NCI-H1436 treated with DMSO at 0.1 percent for 48 hours (cell line): Measurements from ENCODE around the gene FGD6.
"Not testable (repeated sequence)": the region's sequence is repeated elsewhere in the genome, so short reads cannot be mapped to it uniquely, and the experiment has no call there.

Experiments
- DNase-seq: peaks from one replicate; lab custom pipeline; 2025; lab: John Stamatoyannopoulos, UW

FGD6 gene

DNA sequence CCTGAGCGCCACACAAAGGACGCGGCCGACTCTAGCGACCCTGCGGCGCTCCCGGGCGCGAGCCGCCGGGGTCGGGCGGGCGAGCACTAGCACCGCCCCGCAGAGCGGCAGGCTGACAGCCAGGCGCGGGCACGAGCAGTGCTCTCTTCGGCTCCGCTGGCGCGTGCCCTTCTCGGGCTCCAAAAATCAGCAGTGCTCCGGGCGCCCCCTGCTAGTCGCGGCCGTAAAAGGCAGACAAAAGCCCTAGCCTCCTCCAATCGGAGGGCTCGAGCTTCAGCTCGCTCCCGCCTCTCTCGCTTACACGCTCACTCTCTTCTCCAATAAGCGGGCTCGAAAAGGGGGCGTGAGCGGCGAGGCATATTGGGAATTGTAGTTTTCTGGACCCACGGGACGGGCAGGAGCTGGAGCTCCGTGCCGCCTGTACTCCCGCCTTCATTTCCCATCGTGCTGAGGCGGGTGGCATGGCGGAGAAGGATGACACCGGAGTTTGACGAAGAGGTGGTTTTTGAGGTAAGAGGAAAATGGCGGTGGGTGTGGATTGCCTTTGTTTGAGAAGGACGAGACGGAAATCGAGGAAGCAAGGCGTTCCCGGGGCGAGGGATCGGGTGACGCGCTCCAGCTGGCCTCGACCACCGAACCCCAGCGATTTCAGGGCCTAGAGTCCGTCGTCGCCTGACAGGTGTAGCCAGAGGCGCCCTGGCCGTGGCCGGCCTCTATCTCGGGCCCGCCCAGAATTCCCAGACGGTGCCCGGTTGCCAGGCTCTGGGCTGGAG lies at the start of gene FGD6, which contains the start of gene VEZT:
TSS of gene FGD6 (minus strand) at position 91 of the 773 bp plus-strand sequence. CDS start 227 bp downstream, outside the sequence.
TSS of gene VEZT (plus strand) at position 431 of the 773 bp plus-strand sequence. CDS start at position 475, 44 bp downstream.
- DNase-seq = peak; percentile 97

- no peak for DNase-seq
Measured at GRCh38 chr12:95266254-95266653, 49.0 kb upstream of the FGD6 start.

- DNase-seq = no peak
Measured at GRCh38 chr12:95265765-95266164, 48.5 kb upstream of the FGD6 start.

DNA sequence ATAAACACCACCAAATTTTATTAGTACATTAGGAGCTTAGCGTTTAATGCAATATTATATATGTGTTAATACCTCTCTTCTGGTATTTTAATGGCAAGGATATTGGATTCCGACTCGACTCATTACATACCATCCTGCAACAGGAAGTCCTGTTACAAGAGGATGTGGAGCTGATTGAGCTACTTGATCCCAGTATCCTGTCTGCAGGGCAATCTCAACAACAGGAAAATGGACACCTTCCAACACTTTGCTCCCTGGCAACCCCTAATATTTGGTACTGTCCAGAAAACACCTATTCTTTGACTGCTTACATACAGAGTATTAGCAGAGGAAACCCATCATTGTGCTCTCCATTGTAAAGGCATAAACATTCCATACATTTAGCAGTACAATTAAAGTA lies 45.5 kb upstream of the FGD6 start:
- no peak for DNase-seq

GRCh38 chr12:95261109-95261508 lies 43.8 kb upstream of the FGD6 start:
- no peak for DNase-seq

DNA sequence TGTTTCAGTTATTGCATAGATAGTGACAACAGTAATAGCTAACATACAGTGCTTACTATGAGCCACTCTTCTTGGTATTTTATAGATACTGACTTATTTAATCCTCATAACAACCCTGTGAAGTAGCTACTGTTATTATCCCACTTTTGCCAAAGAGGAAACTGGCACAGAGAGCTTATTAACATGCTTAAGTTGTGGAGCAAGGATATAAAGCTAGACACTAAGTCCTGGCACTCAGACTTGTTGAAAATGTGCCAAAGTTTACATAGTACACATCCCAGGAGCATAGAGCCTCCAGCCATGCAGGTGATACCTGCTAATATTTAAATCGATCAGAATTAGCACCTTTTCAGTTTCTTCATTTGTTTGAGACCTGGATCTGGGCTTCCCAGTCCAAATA lies 42.1 kb upstream of the FGD6 start:
- DNase-seq = no peak

- no peak for DNase-seq
Measured at GRCh38 chr12:95258803-95259202, 41.5 kb upstream of the FGD6 start.

DNA sequence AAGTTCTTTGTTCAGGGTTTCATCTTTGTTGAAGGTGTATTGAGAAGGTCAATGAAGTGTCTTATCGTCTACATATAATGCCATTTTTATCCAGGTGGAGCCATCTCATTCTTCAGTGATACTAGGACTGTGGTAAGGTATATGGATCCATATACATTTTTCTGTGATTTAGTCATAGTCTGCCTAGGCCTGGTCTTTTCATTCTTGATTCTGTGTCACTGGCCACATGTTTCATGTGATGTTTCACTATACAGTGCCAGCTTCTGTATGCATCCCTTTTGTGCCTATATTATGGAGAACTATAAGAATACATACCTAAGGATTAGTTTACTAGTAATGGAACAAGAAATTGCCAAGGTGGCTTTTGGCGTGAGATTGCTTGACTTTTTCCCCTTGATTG lies 40.9 kb upstream of the FGD6 start:
- no peak for DNase-seq

- no peak for DNase-seq
Measured at GRCh38 chr12:95257541-95257940, 40.3 kb upstream of the FGD6 start.

GRCh38 chr12:95253386-95253785 lies 36.1 kb upstream of the FGD6 start:
- DNase-seq = no peak

- DNase-seq = no peak
Measured at GRCh38 chr12:95248604-95249360, 31.5 kb upstream of the FGD6 start.

DNA sequence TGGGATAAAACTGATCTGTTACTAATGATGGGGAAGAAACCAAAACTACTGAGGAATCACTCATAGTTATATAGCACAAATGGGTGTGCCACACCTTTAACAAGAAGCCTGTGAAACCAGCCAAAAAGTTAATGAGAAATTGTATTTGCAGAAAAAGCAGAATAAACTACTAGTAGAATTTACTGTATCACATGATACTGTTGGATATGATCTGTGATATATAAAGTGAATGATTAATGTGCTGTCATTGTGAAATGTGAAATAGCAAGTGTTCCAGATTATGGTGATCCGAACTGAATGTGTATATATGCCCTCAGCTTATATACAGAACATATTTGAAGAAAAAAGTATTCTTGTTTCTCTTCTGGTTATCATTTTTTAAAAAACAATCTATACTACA lies 30.8 kb upstream of the FGD6 start:
- no peak for DNase-seq

DNA sequence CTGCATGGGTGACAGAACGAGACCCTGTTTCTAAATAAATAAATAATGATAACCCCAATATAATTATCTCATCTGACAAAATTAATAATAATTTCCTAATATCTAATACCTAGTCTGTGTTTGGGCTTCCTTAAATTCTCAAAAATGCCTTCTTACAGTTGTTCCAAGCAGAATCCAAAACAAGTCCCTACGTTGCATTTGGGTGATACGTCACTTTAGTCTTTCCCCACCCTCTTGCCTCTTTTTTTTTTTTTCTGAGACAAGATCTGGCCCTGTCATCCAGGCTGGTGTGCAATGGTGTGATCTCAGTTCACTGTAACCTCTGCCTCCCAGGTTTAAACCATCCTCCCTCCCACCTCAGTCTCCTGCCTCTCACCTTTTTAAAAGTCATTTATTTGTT lies 27.1 kb upstream of the FGD6 start:
- DNase-seq = no peak

- no peak for DNase-seq
Measured at GRCh38 chr12:95243497-95244183, 26.4 kb upstream of the FGD6 start.

DNA sequence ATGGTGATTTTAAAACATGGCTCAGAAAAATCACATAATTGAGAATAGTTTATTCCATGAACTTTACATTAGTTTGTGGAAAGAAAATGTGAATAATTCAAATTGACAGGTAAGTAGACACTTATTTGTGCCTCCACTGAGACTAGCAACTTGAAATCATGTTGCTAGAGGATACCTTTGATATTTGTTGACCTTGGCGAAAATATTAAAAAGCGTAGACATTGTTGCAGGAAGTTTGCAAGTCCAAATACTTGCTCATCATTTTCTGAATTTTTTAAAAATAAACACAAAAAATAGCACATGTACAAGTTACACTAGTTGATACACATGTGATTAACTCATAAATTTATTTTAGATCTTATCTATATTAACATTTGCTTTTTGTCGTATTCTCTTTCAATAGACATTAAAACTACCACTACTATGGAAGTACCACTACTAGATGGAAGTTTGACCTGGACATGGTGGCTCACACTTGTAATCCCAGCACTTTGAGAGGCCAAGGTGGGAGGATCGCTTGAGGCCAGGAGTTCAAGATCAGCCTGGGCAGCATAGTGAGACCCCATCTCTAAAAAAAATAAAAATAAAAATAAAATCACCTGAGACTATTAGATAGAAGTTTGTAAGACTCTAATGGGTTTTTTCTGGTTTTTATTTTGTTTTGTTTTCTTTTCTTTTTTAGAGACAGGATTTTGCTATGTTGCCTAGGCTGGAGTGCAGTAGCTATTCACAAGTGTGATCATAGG lies 24.7 kb upstream of the FGD6 start:
- DNase-seq = no peak

- DNase-seq = not testable (repeated sequence)
Measured at GRCh38 chr12:95241138-95241537, 23.9 kb upstream of the FGD6 start.

- no peak for DNase-seq
Measured at GRCh38 chr12:95240556-95240955, 23.3 kb upstream of the FGD6 start.

DNA sequence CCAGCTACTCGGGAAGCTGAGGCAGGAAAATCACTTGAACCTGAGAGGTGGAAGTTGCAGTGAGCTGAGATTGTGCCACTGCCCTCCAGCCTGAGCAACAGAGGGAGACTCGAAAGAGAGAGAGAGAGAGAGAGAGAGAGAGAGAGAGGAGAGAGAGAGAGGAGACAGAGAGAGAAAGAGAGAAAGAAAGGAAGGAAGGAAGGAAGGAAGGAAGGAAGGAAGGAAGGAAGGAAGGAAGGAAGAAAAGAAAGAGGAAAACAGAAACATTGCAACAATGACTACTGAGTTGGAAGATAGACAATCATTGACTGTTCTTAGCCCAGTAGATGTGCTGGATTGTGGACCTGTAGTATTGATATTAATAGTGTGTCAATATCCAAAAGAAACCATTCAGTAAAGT lies 22.6 kb upstream of the FGD6 start:
- DNase-seq = not testable (repeated sequence)

DNA sequence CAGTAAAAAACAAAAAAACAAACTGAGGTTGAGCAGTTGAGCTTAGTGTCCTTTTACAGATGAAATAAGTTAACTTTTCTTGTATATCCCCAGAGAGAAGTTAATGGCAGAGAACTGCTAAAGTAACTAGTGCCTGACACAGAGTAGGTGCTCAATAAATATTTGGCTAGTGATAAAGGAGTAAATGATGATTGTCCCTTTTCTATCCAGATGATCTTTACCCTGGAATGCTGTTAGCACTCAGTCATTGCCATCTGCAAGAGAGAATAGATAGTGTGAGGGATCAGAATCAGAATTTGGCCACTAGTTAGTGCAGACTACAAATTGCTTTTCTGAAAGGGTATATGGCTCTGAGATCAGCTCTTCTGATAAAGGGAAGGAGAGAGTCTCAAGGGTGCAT lies 21.9 kb upstream of the FGD6 start:
- no peak for DNase-seq

DNA sequence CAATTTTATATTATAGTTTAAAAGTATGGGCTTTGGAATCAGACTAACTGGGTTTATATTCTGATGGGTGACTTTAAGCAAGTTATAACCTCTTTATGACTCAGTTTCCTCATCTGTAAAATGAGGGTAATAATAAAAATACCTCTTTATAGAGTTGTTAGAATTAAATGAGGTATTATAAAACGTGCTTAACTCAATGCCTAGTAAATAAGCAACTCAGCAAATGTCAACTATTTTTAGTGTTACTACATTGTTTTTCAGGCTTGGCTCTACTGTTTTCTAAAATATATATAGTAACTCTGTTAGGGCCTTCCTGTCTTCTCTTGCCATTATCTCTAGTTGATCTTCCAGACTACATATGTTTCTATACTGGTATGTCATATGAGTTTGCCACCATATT lies 20.9 kb upstream of the FGD6 start:
- DNase-seq = no peak

- no peak for DNase-seq
Measured at GRCh38 chr12:95237315-95237714, 20.0 kb upstream of the FGD6 start.

DNA sequence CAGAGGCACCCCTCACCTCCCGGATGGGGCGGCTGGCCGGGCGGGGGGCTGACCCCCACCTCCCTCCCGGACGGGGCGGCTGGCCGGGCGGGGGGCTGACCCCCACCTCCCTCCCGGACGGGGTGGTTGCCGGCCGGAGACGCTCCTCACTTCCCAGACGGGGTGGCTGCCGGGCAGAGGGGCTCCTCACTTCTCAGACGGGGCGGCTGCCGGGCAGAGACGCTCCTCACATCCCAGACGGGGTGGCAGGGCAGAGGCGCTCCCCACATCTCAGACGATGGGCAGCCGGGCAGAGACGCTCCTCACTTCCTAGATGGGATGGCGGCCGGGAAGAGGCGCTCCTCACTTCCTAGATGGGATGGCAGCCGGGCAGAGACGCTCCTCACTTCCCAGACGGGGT lies 18.4 kb upstream of the FGD6 start:
- DNase-seq = not testable (repeated sequence)
